HepG2 (cell line): ENCODE results near the gene TUBA4B. TPM values are rescaled to one million over a fixed set of nuclear protein-coding genes. Genes with fewer than 3 reads are reported as not detected.

Experiments used
- ATF7 ChIP-seq, 2 experiments: fragments of 450-650 bp in 1 of 2; sonication (generic) in 1 of 2; formaldehyde crosslinking in 1 of 2; IDR thresholded peaks; 2 replicates each; pipeline versions ENCODE4 v1.4.0 to v1.6.1; 2016 to 2020; ENCODE audit warnings: antibody characterized with exemption in 1 of 2, mild to moderate bottlenecking in 1 of 2, missing genetic modification reagents in 1 of 2
- KDM5B ChIP-seq: sonication (generic); formaldehyde crosslinking; IDR thresholded peaks from 2 replicates; pipeline ENCODE4 v1.4.0; 2020; ENCODE audit warnings: missing genetic modification reagents, mild to moderate bottlenecking, borderline replicate concordance
- KLF9 ChIP-seq: IDR thresholded peaks from 2 replicates; pipeline ENCODE4 v1.6.1; 2016; ENCODE audit warnings: low read depth
- MAFF ChIP-seq: IDR thresholded peaks from 2 replicates; pipeline ENCODE4 v1.6.1; 2011; ENCODE audit warnings: low read depth, low read length, improper control_type of control experiment
- NFE2 ChIP-seq: sonication (generic); formaldehyde crosslinking; IDR thresholded peaks from 2 replicates; pipeline ENCODE4 v1.4.0; 2020; ENCODE audit warnings: missing genetic modification reagents
- RERE ChIP-seq: IDR thresholded peaks from 2 replicates; pipeline ENCODE4 v1.6.1; 2016; ENCODE audit warnings: low read depth, missing genetic modification reagents, missing compliant biosample characterization
- RFXAP ChIP-seq: sonication (generic); formaldehyde crosslinking; IDR thresholded peaks from 2 replicates; pipeline ENCODE4 v1.4.0; 2020; ENCODE audit warnings: missing genetic modification reagents, borderline replicate concordance
- YY1 ChIP-seq: IDR thresholded peaks from 2 replicates; pipeline ENCODE4 v1.6.1; 2011; ENCODE audit warnings: low read length, low read depth, moderate library complexity, mild to moderate bottlenecking; ENCODE audit not compliant: insufficient read depth, insufficient replicate concordance
- ZNF260 ChIP-seq: sonication (generic); formaldehyde crosslinking; IDR thresholded peaks from 2 replicates; pipeline ENCODE4 v1.4.0; 2020; ENCODE audit warnings: missing genetic modification reagents, low read depth, mild to moderate bottlenecking, borderline replicate concordance
- ZNF282 ChIP-seq: fragments of 450-650 bp; IDR thresholded peaks from 2 replicates; pipeline ENCODE4 v1.6.1; 2018; ENCODE audit not compliant: partially characterized antibody
- ZNF296 ChIP-seq: sonication (generic); formaldehyde crosslinking; conservative IDR thresholded peaks from 2 replicates; pipeline ENCODE4 v1.5.0; 2020; ENCODE audit warnings: mild to moderate bottlenecking, missing genetic modification reagents
- ZNF615 ChIP-seq: sonication (generic); formaldehyde crosslinking; IDR thresholded peaks from 2 replicates; pipeline ENCODE4 v1.5.0; 2020; ENCODE audit warnings: mild to moderate bottlenecking, missing genetic modification reagents, borderline replicate concordance
- ZNF644 ChIP-seq: IDR thresholded peaks from 2 replicates; pipeline ENCODE4 v1.6.1; 2016; ENCODE audit warnings: low read depth
- ZNF761 ChIP-seq: sonication (generic); formaldehyde crosslinking; conservative IDR thresholded peaks from 2 replicates; pipeline ENCODE4 v1.4.0; 2020; ENCODE audit warnings: mild to moderate bottlenecking, missing genetic modification reagents
- ZNF841 ChIP-seq: sonication (generic); formaldehyde crosslinking; IDR thresholded peaks from 2 replicates; pipeline ENCODE4 v1.8.1; 2023; ENCODE audit warnings: missing genetic modification reagents, borderline replicate concordance
- polyA plus RNA-seq, 8 experiments: library from polyadenylated mRNA; depleted of rRNA in 3 of 8; stranded (reverse) in 7 of 8; unstranded in 1 of 8; fragments of >200 nt; fragmentation: Illumina TruSeq in 4 of 8; extraction: Trizol in 4 of 8; gene quantifications; 2 replicates each; pipeline versions ENCODE4 v1.2.1 to v1.2.3, GENCODE V29; 2011 to 2016; ENCODE audit warnings: low read depth in 4 of 8, missing spikeins in 1 of 8, mixed read lengths in 1 of 8; ENCODE audit not compliant: insufficient read depth in 1 of 8
- total RNA-seq, 5 experiments: library from RNA; depleted of rRNA; stranded (reverse); fragments of >200 nt; fragmentation: Illumina TruSeq; extraction: Trizol; gene quantifications; 2 replicates each; pipeline ENCODE4 v1.2.3, GENCODE V29; 2016; ENCODE audit warnings: low read depth in 1 of 5
- TF ChIP-seq, protein P1 (sequence below), 2 experiments: sonication (generic) in 1 of 2; formaldehyde crosslinking in 1 of 2; IDR thresholded peaks; 2 replicates each; pipeline versions ENCODE4 v1.4.0 to v1.6.1; 2016 to 2020; ENCODE audit warnings: borderline replicate concordance in 1 of 2, low read depth in 1 of 2, mild to moderate bottlenecking in 1 of 2, missing genetic modification reagents in 1 of 2
- TF ChIP-seq, protein P2 (sequence below): IDR thresholded peaks from 2 replicates; pipeline ENCODE4 v1.6.1; 2016; ENCODE audit warnings: low read depth

TUBA4B gene
- total and polyA plus RNA-seq, 2 of the 13 experiments (the other 11 are each of a cell fraction or from before 2014, with no cell fraction given): 0.18 to 0.22 TPM

DNA sequence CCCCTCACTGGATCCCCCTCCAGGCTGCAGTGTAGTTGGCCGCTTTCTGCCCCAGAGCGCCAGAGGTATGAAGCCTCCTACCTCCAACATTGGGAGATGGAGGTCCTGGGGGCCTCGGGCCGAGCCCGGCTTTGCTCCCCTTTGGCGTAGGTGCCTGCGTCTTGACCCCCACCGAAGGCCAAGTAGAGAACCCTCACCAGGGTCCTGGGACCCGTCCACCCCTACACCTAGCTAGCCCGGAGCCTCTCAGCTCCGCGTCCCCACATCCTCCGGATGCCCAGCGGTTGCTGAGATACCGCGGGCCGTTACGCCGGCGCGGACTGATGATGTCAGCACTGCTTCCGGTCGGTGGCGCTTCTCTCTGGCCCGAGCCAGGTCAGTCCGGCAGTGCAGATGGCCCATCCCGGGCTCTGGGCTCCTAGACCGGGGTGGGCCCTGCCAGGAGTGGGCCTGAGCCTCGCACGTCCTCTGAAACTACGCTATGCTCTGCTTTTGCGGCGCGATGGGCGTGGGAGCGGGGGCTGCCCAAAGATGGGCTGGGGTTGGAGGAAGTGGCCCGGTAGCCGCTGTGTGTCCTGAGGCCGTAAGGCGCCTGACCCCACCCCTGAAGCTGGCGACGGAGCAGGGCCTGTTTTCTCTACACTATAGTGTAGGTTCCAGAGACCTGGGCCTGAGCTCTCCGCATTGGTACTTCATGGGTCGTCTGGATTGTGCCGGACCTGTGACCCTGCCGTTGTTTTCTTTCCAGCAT, 7.7 kb upstream of the TUBA4B start, which contains the start of the genes GLB1L and STK16 (continued):
- no peak for TF ChIP-seq ZNF260
- TF ChIP-seq, protein P1, sequence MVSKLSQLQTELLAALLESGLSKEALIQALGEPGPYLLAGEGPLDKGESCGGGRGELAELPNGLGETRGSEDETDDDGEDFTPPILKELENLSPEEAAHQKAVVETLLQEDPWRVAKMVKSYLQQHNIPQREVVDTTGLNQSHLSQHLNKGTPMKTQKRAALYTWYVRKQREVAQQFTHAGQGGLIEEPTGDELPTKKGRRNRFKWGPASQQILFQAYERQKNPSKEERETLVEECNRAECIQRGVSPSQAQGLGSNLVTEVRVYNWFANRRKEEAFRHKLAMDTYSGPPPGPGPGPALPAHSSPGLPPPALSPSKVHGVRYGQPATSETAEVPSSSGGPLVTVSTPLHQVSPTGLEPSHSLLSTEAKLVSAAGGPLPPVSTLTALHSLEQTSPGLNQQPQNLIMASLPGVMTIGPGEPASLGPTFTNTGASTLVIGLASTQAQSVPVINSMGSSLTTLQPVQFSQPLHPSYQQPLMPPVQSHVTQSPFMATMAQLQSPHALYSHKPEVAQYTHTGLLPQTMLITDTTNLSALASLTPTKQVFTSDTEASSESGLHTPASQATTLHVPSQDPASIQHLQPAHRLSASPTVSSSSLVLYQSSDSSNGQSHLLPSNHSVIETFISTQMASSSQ (IDR thresholded peaks at IDR 0.05; ENCODE audit: low read depth): peak; percentile 73
- TF ChIP-seq, protein P1 (CRISPR knock-in tag; IDR thresholded peaks at IDR 0.05; ENCODE audit: borderline replicate concordance): peak; percentile 89
- TF ChIP-seq ZNF644 (CRISPR knock-in tag): no peak
- no peak; the same call in 1 of the 2 replicates for TF ChIP-seq ZNF296 (CRISPR knock-in tag)
- no peak for TF ChIP-seq NFE2
- peak; percentile 95 for TF ChIP-seq KDM5B (CRISPR knock-in tag)
- peak; percentile 57; the same call in 1 of the 2 replicates for TF ChIP-seq RERE (CRISPR knock-in tag)
- TF ChIP-seq ZNF282: no peak
- TF ChIP-seq ATF7 (IDR thresholded peaks at IDR 0.05): no peak
- peak; percentile 75; the same call in 1 of the 2 replicates for TF ChIP-seq ATF7 (CRISPR knock-in tag; IDR thresholded peaks at IDR 0.05)
- TF ChIP-seq ZNF841 (CRISPR knock-in tag): 0 out of 2 replicates have a peak, but pooled peaks have one; percentile 4
- peak; percentile 63 for TF ChIP-seq YY1
- TF ChIP-seq, protein P2, sequence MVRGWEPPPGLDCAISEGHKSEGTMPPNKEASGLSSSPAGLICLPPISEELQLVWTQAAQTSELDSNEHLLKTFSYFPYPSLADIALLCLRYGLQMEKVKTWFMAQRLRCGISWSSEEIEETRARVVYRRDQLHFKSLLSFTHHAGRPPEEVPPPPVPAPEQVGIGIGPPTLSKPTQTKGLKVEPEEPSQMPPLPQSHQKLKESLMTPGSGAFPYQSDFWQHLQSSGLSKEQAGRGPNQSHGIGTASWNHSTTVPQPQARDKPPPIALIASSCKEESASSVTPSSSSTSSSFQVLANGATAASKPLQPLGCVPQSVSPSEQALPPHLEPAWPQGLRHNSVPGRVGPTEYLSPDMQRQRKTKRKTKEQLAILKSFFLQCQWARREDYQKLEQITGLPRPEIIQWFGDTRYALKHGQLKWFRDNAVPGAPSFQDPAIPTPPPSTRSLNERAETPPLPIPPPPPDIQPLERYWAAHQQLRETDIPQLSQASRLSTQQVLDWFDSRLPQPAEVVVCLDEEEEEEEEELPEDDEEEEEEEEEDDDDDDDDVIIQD: peak; percentile 47; the same call in 1 of the 2 replicates
- TF ChIP-seq RFXAP (CRISPR knock-in tag): peak; percentile 83; the same call in 1 of the 2 replicates
- TF ChIP-seq KLF9 (CRISPR knock-in tag): peak; percentile 49; the same call in 1 of the 2 replicates
- peak; percentile 60; the same call in 1 of the 2 replicates for TF ChIP-seq ZNF761 (CRISPR knock-in tag)
- TF ChIP-seq ZNF615 (CRISPR knock-in tag): no peak; the same call in 1 of the 2 replicates
- 0 out of 2 replicates have a peak, but pooled peaks have one; percentile 38 for TF ChIP-seq MAFF
